ENCODE data around the gene SEC22C.

The SEC22C gene

GRCh38 chr3:42541079-42541478 lies 40.7 kb downstream of the SEC22C start:
- Histone ChIP-seq H3K4me3 (ENCODE audit: low read length) (no peak overlapping the region), H2AFZ (ENCODE audit: low read depth, low read length) (no peak overlapping the region), H3K9ac (ENCODE audit: low read length) (no peak overlapping the region), H3K27me3 (ENCODE audit: low read depth, low read length) (no peaks in the 10 kb centered on the region), H3K27ac (ENCODE audit: low read length) (no peak overlapping the region), H4K20me1 (ENCODE audit: insufficient read depth, low read length) (no peaks in the 10 kb centered on the region), H3K9me3 (ENCODE audit: insufficient read depth, low read length) (no peaks in the 10 kb centered on the region), H3K4me2 (ENCODE audit: low read length) (no peak overlapping the region), H3K36me3 (replicated peaks; ENCODE audit: low read depth, low read length) (no peaks in the 10 kb centered on the region), H3K4me1 (ENCODE audit: low read length) (no peaks in the 10 kb centered on the region), H3K79me2 (ENCODE audit: low read length) (no peaks in the 10 kb centered on the region)
- TF ChIP-seq EZH2phosphoT487 (IDR thresholded peaks at IDR 0.05; ENCODE audit: low read depth) (no peak), CTCF (IDR thresholded peaks at IDR 0.05; ENCODE audit: low read depth, low read length) (no peak)

DNA sequence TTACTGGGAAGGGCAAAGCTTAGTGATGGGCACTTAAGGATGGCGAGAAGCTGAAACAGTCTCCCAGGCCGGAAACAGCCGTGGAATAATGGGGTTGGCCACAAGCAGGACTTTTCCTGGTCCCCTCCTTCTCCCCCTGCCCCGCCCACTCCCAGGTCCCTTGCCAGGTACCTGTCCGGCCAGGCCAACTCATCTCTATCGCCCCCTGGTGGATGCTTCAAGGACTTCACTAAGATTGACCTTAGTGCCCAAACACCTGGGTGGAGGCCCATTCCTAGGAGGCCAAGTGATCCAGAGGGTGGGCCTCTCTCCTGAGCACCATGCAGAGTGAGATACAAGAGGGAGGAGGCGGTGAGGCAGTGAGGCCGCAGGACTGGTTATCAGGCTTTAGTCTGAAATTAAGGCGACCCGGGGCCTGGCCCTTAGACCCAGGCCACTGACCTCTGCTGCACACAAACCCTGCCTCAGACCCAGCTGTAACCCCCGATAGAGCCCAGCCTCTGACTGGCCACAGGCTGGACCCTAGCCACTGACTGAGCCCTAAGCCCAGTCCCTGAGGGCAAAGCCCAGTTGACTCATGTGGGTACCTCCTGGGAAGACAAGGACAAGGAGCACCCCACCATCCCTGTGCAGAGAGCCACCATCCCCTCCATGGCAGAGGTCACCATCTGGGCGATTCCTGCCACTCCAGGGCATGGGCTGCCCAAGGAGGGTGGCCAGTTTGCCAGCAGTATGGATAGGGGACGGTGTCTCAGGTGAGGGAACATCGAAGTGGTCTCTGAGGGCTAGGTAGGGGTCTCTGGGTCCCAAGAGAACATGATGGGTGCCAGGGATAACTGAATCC lies 41.7 kb downstream of the SEC22C start:
- no peak overlapping the region for H3K27ac ChIP-seq (ENCODE audit: low read length)

GRCh38 chr3:42537350-42537749 lies 44.4 kb downstream of the SEC22C start:
- no peaks in the 10 kb centered on the region for H3K9me3 ChIP-seq (ENCODE audit: insufficient read depth, low read length)

More for the DNA sequence above, 41.7 kb downstream of the SEC22C start:
- H3K4me2 ChIP-seq (ENCODE audit: low read length) = no peak overlapping the region
- no peaks in the 10 kb centered on the region for H4K20me1 ChIP-seq (ENCODE audit: insufficient read depth, low read length)
- no peaks in the 10 kb centered on the region for H3K27me3 ChIP-seq (ENCODE audit: low read depth, low read length)
- TF ChIP-seq EZH2phosphoT487 (IDR thresholded peaks at IDR 0.05; ENCODE audit: low read depth) (no peak), CTCF (IDR thresholded peaks at IDR 0.05; ENCODE audit: low read depth, low read length) (peak; percentile 90)
- H3K9ac ChIP-seq (ENCODE audit: low read length) = no peak overlapping the region
- no peaks in the 10 kb centered on the region for H3K4me1 ChIP-seq (ENCODE audit: low read length)
- H3K36me3 ChIP-seq (replicated peaks; ENCODE audit: low read depth, low read length) = no peaks in the 10 kb centered on the region
- no peaks in the 10 kb centered on the region for H3K79me2 ChIP-seq (ENCODE audit: low read length)
- no peaks in the 10 kb centered on the region for H3K9me3 ChIP-seq (ENCODE audit: insufficient read depth, low read length)
- no peak overlapping the region for H3K4me3 ChIP-seq (ENCODE audit: low read length)
- H2AFZ ChIP-seq (ENCODE audit: low read depth, low read length) = no peak overlapping the region

More at GRCh38 chr3:42537350-42537749, 44.4 kb downstream of the SEC22C start:
- Histone ChIP-seq H3K27ac (ENCODE audit: low read length) (no peak overlapping the region), H3K4me3 (ENCODE audit: low read length) (no peak overlapping the region), H2AFZ (ENCODE audit: low read depth, low read length) (no peak overlapping the region), H3K79me2 (ENCODE audit: low read length) (no peaks in the 10 kb centered on the region), H3K36me3 (replicated peaks; ENCODE audit: low read depth, low read length) (no peaks in the 10 kb centered on the region), H3K27me3 (ENCODE audit: low read depth, low read length) (no peaks in the 10 kb centered on the region), H3K4me2 (ENCODE audit: low read length) (no peak overlapping the region), H3K9ac (ENCODE audit: low read length) (no peak overlapping the region), H4K20me1 (ENCODE audit: insufficient read depth, low read length) (no peaks in the 10 kb centered on the region), H3K4me1 (ENCODE audit: low read length) (no peaks in the 10 kb centered on the region)
- TF ChIP-seq EZH2phosphoT487 (IDR thresholded peaks at IDR 0.05; ENCODE audit: low read depth) (no peak), CTCF (IDR thresholded peaks at IDR 0.05; ENCODE audit: low read depth, low read length) (no peak)
